Astrocyte of the spinal cord (primary cell): Measurements from ENCODE around the gene TRIM29.
"Not testable (repeated sequence)": the region's sequence is repeated elsewhere in the genome, so short reads cannot be mapped to it uniquely, and the experiment has no call there.

Experiments
- DNase-seq: peaks from one replicate; pipeline ENCODE4 v3.0.0; 2011; ENCODE audit warnings: low read depth, low spot score
- H3K4me3 ChIP-seq: 2 replicates; pipeline ENCODE4 v1.5.1; 2011; ENCODE audit warnings: low read depth, mild to moderate bottlenecking, low read length, moderate library complexity
- CTCF ChIP-seq: IDR thresholded peaks from 2 replicates; pipeline ENCODE4 v1.5.1; 2012; ENCODE audit warnings: low read depth, mild to moderate bottlenecking, low read length, inconsistent platforms
- in situ Hi-C: cut with HindIII; loops from 2 replicates; pipeline ENCODE4 v1.10.0; 2017; ENCODE audit warnings: low sequenced_read_pairs

TRIM29 gene

GRCh38 chr11:120146413-120147093 is 8.6 kb upstream of the TRIM29 start:
- DNase-seq, result no peak
- no peak for TF ChIP-seq CTCF
- in situ Hi-C loops, result no loop called here
- H3K4me3 ChIP-seq, result no peak overlapping the region

GRCh38 chr11:120144501-120144900 is 6.6 kb upstream of the TRIM29 start:
- in situ Hi-C loops, result no loop called here
- no peak overlapping the region for H3K4me3 ChIP-seq
- no peak for TF ChIP-seq CTCF
- DNase-seq, result no peak

GRCh38 chr11:120143472-120143871 is 5.6 kb upstream of the TRIM29 start:
- in situ Hi-C loops, DNase-seq, H3K4me3 ChIP-seq: not testable (repeated sequence)

GRCh38 chr11:120142441-120143100 is 4.7 kb upstream of the TRIM29 start:
- DNase-seq, result no peak
- H3K4me3 ChIP-seq, result no peak overlapping the region
- in situ Hi-C loops, result no loop called here
- TF ChIP-seq CTCF, result no peak

- TF ChIP-seq CTCF, result no peak
- in situ Hi-C loops, result no loop called here
- no peak overlapping the region for H3K4me3 ChIP-seq
- no peak for DNase-seq
These were observed 4.0 kb upstream of the TRIM29 start for GRCh38 chr11:120141768-120142423.

- in situ Hi-C loops, result no loop called here
- no peak for DNase-seq
- H3K4me3 ChIP-seq, result no peak overlapping the region
- TF ChIP-seq CTCF, result no peak
These were observed 3.3 kb upstream of the TRIM29 start for GRCh38 chr11:120141113-120141767.
